ENCODE data around the gene ANKRD6. TPM values are rescaled to one million over a fixed set of nuclear protein-coding genes. Genes with fewer than 3 reads are reported as not detected.

ANKRD6 gene
- total RNA-seq, 6 experiments from 2014 or later: 5.3 to 14.8 (median 8.3) TPM

GRCh38 chr6:89528866-89529265 is 95.9 kb downstream of the ANKRD6 start:
- TF ChIP-seq POLR2A (IDR thresholded peaks at IDR 0.05): no peak
- TF ChIP-seq, protein P1, sequence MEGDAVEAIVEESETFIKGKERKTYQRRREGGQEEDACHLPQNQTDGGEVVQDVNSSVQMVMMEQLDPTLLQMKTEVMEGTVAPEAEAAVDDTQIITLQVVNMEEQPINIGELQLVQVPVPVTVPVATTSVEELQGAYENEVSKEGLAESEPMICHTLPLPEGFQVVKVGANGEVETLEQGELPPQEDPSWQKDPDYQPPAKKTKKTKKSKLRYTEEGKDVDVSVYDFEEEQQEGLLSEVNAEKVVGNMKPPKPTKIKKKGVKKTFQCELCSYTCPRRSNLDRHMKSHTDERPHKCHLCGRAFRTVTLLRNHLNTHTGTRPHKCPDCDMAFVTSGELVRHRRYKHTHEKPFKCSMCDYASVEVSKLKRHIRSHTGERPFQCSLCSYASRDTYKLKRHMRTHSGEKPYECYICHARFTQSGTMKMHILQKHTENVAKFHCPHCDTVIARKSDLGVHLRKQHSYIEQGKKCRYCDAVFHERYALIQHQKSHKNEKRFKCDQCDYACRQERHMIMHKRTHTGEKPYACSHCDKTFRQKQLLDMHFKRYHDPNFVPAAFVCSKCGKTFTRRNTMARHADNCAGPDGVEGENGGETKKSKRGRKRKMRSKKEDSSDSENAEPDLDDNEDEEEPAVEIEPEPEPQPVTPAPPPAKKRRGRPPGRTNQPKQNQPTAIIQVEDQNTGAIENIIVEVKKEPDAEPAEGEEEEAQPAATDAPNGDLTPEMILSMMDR (IDR thresholded peaks at IDR 0.05): no peak
- no peaks in the 10 kb centered on the region for H3K27me3 ChIP-seq
- DNase-seq (no peak), ATAC-seq (no peak)
- no peak overlapping the region for H3K4me3 ChIP-seq
- no peaks in the 10 kb centered on the region for H3K36me3 ChIP-seq
- no peaks in the 10 kb centered on the region for H3K9me3 ChIP-seq
- no peak overlapping the region for H3K27ac ChIP-seq
- intact Hi-C loops (cut with DNase I): no loop called here
- no peaks in the 10 kb centered on the region for H3K4me1 ChIP-seq

DNA sequence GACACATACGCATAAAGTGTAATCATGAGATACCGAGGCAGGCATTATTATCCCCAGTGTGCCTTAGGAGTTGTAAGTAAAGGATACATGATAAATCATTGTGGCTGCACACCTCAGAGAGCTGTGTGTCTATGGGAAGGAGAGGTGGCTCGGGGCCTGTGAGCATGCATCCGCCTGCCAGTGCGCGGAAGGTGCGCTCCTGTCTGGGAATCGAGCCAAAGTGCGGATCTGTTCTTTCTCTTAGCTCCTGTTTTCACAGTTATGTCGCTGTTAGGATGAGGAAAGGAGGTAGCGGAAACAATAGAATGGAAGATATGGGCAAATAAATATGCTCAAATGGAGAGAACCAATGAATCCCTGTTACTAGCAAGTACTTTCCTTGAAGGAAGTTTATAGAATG is 98.0 kb downstream of the ANKRD6 start:
- over 99% methylated on average over 10 of the region's 11 CpGs for WGBS (ENCODE audit: insufficient coverage, low coverage, low lambda C conversion rate, missing lambda C conversion rate)
- Histone ChIP-seq H3K4me1 (no peaks in the 10 kb centered on the region), H3K27ac (no peak overlapping the region), H3K36me3 (no peaks in the 10 kb centered on the region), H3K4me3 (no peak overlapping the region), H3K27me3 (no peaks in the 10 kb centered on the region), H3K9me3 (no peaks in the 10 kb centered on the region)
- intact Hi-C loops (cut with DNase I): no loop called here
- TF ChIP-seq, protein P1 (IDR thresholded peaks at IDR 0.05): no peak
- no peak for TF ChIP-seq POLR2A (IDR thresholded peaks at IDR 0.05)
- DNase-seq (no peak), ATAC-seq (no peak)

GRCh38 chr6:89536231-89536630 is 103.3 kb downstream of the ANKRD6 start:
- H3K27ac ChIP-seq: no peak overlapping the region
- ATAC-seq (no peak), DNase-seq (no peak)
- H3K27me3 ChIP-seq: no peaks in the 10 kb centered on the region
- H3K4me1 ChIP-seq: no peaks in the 10 kb centered on the region
- TF ChIP-seq, protein P1 (IDR thresholded peaks at IDR 0.05): no peak
- no peak for TF ChIP-seq POLR2A (IDR thresholded peaks at IDR 0.05)
- H3K36me3 ChIP-seq: no peaks in the 10 kb centered on the region
- 100% methylated on average over 3 of the region's 5 CpGs for WGBS (ENCODE audit: insufficient coverage, low coverage, low lambda C conversion rate, missing lambda C conversion rate)
- H3K4me3 ChIP-seq: no peak overlapping the region
- intact Hi-C loops (cut with DNase I): no loop called here
- no peaks in the 10 kb centered on the region for H3K9me3 ChIP-seq

GRCh38 chr6:89539779-89540178 is 106.8 kb downstream of the ANKRD6 start:
- ATAC-seq: no peak
- H3K36me3 ChIP-seq: no peaks in the 10 kb centered on the region
- H3K9me3 ChIP-seq: no peaks in the 10 kb centered on the region
- WGBS (ENCODE audit: insufficient coverage, low coverage, low lambda C conversion rate, missing lambda C conversion rate): 100% methylated on average over 2 of the region's 2 CpGs
- no peaks in the 10 kb centered on the region for H3K27me3 ChIP-seq
- no peak for DNase-seq
- no peak overlapping the region for H3K27ac ChIP-seq
- intact Hi-C loops (cut with DNase I): no loop called here
- H3K4me3 ChIP-seq: no peak overlapping the region
- no peaks in the 10 kb centered on the region for H3K4me1 ChIP-seq
- TF ChIP-seq, protein P1 (IDR thresholded peaks at IDR 0.05): no peak
- TF ChIP-seq POLR2A (IDR thresholded peaks at IDR 0.05): no peak

All from right lobe of liver (tissue), 6 donors.